Peyer's patch (tissue), 4 donors: ENCODE data around the gene EFHC2.

ENCODE experiments used
- POLR2A ChIP-seq, 2 donors: fragments of 450-650 bp; IDR thresholded peaks; one replicate each; pipeline ENCODE4 v1.5.1; 2017; ENCODE audit warnings: antibody characterized with exemption in 2 of 2, mild to moderate bottlenecking in 2 of 2, moderate library complexity in 2 of 2
- TF ChIP-seq, protein P1 (sequence below), 6 experiments: fragments of 450-650 bp in 4 of 6; fragments of 200-600 bp in 2 of 6; sonication (generic) in 1 of 6; IDR thresholded peaks; one replicate each; pipeline ENCODE4 v1.5.1; 2017 to 2019; ENCODE audit warnings: antibody characterized with exemption in 6 of 6, mild to moderate bottlenecking in 3 of 6, moderate library complexity in 1 of 6

DNA sequence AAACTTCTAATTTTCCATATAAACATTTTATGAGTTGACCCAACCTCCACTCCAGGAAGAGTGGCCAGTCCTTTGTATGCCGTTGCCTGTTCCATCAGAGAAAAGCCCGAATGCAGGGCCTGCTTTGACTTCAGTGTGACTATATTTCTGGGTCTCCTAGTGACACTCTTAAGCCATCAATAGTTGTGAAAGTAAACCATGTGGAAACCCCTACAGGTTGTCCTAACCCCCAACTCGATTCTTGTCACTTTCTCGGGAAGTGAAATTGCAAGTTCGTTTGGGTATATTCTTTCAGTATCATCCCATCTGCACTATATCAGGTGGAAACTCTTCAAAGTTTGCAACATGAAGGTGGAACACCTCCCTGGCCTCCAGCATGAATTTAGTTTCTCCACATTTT is 52.8 kb downstream of the EFHC2 start:
- TF ChIP-seq, protein P1, sequence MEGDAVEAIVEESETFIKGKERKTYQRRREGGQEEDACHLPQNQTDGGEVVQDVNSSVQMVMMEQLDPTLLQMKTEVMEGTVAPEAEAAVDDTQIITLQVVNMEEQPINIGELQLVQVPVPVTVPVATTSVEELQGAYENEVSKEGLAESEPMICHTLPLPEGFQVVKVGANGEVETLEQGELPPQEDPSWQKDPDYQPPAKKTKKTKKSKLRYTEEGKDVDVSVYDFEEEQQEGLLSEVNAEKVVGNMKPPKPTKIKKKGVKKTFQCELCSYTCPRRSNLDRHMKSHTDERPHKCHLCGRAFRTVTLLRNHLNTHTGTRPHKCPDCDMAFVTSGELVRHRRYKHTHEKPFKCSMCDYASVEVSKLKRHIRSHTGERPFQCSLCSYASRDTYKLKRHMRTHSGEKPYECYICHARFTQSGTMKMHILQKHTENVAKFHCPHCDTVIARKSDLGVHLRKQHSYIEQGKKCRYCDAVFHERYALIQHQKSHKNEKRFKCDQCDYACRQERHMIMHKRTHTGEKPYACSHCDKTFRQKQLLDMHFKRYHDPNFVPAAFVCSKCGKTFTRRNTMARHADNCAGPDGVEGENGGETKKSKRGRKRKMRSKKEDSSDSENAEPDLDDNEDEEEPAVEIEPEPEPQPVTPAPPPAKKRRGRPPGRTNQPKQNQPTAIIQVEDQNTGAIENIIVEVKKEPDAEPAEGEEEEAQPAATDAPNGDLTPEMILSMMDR (IDR thresholded peaks at IDR 0.05): no peak
- TF ChIP-seq POLR2A (IDR thresholded peaks at IDR 0.05): no peak
